ENCODE results near the gene KREMEN2. TPM values are rescaled to one million over a fixed set of nuclear protein-coding genes. Genes with fewer than 3 reads are reported as not detected.

The KREMEN2 gene
- total and polyA plus RNA-seq, 2 of the 13 experiments (the other 11 are each of a cell fraction or from before 2014, with no cell fraction given) = 0.48 to 1.2 TPM

DNA sequence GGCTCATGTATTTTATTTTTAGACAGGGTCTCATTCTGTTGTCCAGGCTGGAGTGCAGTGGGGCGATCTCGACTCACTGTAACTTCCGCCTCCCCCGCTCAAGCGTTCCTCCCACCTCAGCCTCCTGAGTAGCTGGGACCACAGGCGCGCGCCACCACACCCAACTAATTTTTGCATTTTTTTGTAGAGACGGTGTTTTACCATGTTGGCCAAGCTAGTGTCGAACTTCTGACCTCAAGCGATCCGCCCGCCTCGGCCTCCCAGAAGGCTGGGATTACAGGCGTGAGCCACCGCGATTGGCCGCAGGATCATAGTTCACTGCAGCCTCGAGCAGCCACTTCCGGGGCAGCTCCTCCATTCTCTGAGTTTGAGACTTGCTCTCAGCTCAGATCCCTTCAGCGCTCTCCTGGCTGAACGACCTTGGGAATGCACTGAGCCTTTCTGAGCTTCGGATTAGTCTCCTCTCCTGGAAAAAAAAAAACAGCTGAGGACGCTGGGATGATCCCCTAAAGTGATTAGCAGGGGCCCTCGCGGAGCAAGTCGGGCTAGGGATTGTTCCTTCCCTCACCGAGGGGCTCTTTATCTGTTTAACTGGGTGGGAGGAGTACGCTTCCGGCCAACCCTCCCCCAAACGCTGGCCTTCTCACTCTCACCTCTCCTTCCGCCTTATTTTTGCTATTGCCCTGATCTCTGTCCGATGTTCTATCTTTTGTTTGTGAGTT lies 17.3 kb downstream of the KREMEN2 start (continued):
- TF ChIP-seq KAT2B (IDR thresholded peaks at IDR 0.05; ENCODE audit: borderline replicate concordance, low read depth, low read length) (no peak), STAG1 (CRISPR knock-in tag; IDR thresholded peaks at IDR 0.05) (no peak), CCDC6 (CRISPR knock-in tag; IDR thresholded peaks at IDR 0.05) (no peak; the same call in 1 of the 2 replicates), AGO2 (optimal IDR thresholded peaks at IDR 0.05; ENCODE audit: low read depth, low read length) (no peak), ZNF570 (CRISPR knock-in tag; IDR thresholded peaks at IDR 0.05; ENCODE audit: borderline replicate concordance) (no peak), ZNF441 (CRISPR knock-in tag; IDR thresholded peaks at IDR 0.05; ENCODE audit: borderline replicate concordance) (no peak; the same call in 1 of the 2 replicates), PHF20 (CRISPR knock-in tag; IDR thresholded peaks at IDR 0.05) (0 out of 2 replicates have a peak, but pooled peaks have one; percentile 35), NBN (conservative IDR thresholded peaks at IDR 0.05) (no peak), NCOR1 (IDR thresholded peaks at IDR 0.05; ENCODE audit: borderline replicate concordance, low read length) (peak; percentile 25; the same call in 1 of the 2 replicates), ZKSCAN1 (IDR thresholded peaks at IDR 0.05; ENCODE audit: low read length) (no peak), ZNF446 (CRISPR knock-in tag; IDR thresholded peaks at IDR 0.05) (0 out of 2 replicates have a peak, but pooled peaks have one; percentile 37), ZNF468 (CRISPR knock-in tag; IDR thresholded peaks at IDR 0.05) (no peak), MTA3 (CRISPR knock-in tag; IDR thresholded peaks at IDR 0.05) (no peak), ZFY (CRISPR knock-in tag; IDR thresholded peaks at IDR 0.05) (no peak)
- TF ChIP-seq, protein P1, sequence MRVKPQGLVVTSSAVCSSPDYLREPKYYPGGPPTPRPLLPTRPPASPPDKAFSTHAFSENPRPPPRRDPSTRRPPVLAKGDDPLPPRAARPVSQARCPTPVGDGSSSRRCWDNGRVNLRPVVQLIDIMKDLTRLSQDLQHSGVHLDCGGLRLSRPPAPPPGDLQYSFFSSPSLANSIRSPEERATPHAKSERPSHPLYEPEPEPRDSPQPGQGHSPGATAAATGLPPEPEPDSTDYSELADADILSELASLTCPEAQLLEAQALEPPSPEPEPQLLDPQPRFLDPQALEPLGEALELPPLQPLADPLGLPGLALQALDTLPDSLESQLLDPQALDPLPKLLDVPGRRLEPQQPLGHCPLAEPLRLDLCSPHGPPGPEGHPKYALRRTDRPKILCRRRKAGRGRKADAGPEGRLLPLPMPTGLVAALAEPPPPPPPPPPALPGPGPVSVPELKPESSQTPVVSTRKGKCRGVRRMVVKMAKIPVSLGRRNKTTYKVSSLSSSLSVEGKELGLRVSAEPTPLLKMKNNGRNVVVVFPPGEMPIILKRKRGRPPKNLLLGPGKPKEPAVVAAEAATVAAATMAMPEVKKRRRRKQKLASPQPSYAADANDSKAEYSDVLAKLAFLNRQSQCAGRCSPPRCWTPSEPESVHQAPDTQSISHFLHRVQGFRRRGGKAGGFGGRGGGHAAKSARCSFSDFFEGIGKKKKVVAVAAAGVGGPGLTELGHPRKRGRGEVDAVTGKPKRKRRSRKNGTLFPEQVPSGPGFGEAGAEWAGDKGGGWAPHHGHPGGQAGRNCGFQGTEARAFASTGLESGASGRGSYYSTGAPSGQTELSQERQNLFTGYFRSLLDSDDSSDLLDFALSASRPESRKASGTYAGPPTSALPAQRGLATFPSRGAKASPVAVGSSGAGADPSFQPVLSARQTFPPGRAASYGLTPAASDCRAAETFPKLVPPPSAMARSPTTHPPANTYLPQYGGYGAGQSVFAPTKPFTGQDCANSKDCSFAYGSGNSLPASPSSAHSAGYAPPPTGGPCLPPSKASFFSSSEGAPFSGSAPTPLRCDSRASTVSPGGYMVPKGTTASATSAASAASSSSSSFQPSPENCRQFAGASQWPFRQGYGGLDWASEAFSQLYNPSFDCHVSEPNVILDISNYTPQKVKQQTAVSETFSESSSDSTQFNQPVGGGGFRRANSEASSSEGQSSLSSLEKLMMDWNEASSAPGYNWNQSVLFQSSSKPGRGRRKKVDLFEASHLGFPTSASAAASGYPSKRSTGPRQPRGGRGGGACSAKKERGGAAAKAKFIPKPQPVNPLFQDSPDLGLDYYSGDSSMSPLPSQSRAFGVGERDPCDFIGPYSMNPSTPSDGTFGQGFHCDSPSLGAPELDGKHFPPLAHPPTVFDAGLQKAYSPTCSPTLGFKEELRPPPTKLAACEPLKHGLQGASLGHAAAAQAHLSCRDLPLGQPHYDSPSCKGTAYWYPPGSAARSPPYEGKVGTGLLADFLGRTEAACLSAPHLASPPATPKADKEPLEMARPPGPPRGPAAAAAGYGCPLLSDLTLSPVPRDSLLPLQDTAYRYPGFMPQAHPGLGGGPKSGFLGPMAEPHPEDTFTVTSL (CRISPR knock-in tag; IDR thresholded peaks at IDR 0.05; ENCODE audit: borderline replicate concordance) = no peak
- TF ChIP-seq, protein P2, sequence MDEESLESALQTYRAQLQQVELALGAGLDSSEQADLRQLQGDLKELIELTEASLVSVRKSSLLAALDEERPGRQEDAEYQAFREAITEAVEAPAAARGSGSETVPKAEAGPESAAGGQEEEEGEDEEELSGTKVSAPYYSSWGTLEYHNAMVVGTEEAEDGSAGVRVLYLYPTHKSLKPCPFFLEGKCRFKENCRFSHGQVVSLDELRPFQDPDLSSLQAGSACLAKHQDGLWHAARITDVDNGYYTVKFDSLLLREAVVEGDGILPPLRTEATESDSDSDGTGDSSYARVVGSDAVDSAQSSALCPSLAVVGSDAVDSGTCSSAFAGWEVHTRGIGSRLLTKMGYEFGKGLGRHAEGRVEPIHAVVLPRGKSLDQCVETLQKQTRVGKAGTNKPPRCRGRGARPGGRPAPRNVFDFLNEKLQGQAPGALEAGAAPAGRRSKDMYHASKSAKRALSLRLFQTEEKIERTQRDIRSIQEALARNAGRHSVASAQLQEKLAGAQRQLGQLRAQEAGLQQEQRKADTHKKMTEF (CRISPR knock-in tag; IDR thresholded peaks at IDR 0.05) = peak; percentile 57; the same call in 1 of the 2 replicates
- TF ChIP-seq, protein P3, sequence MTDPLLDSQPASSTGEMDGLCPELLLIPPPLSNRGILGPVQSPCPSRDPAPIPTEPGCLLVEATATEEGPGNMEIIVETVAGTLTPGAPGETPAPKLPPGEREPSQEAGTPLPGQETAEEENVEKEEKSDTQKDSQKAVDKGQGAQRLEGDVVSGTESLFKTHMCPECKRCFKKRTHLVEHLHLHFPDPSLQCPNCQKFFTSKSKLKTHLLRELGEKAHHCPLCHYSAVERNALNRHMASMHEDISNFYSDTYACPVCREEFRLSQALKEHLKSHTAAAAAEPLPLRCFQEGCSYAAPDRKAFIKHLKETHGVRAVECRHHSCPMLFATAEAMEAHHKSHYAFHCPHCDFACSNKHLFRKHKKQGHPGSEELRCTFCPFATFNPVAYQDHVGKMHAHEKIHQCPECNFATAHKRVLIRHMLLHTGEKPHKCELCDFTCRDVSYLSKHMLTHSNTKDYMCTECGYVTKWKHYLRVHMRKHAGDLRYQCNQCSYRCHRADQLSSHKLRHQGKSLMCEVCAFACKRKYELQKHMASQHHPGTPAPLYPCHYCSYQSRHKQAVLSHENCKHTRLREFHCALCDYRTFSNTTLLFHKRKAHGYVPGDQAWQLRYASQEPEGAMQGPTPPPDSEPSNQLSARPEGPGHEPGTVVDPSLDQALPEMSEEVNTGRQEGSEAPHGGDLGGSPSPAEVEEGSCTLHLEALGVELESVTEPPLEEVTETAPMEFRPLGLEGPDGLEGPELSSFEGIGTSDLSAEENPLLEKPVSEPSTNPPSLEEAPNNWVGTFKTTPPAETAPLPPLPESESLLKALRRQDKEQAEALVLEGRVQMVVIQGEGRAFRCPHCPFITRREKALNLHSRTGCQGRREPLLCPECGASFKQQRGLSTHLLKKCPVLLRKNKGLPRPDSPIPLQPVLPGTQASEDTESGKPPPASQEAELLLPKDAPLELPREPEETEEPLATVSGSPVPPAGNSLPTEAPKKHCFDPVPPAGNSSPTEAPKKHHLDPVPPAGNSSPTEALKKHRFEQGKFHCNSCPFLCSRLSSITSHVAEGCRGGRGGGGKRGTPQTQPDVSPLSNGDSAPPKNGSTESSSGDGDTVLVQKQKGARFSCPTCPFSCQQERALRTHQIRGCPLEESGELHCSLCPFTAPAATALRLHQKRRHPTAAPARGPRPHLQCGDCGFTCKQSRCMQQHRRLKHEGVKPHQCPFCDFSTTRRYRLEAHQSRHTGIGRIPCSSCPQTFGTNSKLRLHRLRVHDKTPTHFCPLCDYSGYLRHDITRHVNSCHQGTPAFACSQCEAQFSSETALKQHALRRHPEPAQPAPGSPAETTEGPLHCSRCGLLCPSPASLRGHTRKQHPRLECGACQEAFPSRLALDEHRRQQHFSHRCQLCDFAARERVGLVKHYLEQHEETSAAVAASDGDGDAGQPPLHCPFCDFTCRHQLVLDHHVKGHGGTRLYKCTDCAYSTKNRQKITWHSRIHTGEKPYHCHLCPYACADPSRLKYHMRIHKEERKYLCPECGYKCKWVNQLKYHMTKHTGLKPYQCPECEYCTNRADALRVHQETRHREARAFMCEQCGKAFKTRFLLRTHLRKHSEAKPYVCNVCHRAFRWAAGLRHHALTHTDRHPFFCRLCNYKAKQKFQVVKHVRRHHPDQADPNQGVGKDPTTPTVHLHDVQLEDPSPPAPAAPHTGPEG (CRISPR knock-in tag; IDR thresholded peaks at IDR 0.05) = no peak

Measured in HepG2 (cell line).